Germinal center (tissue), 1 donor: ENCODE data around the gene ZFYVE21.
"Not testable (repeated sequence)": the region's sequence is repeated elsewhere in the genome, so short reads cannot be mapped to it uniquely, and the experiment has no call there.

ENCODE experiments used
- DNase-seq: peaks from one replicate; pipeline ENCODE4 v3.0.0; 2012; ENCODE audit warnings: mixed read lengths, low spot score

ZFYVE21 gene

DNA sequence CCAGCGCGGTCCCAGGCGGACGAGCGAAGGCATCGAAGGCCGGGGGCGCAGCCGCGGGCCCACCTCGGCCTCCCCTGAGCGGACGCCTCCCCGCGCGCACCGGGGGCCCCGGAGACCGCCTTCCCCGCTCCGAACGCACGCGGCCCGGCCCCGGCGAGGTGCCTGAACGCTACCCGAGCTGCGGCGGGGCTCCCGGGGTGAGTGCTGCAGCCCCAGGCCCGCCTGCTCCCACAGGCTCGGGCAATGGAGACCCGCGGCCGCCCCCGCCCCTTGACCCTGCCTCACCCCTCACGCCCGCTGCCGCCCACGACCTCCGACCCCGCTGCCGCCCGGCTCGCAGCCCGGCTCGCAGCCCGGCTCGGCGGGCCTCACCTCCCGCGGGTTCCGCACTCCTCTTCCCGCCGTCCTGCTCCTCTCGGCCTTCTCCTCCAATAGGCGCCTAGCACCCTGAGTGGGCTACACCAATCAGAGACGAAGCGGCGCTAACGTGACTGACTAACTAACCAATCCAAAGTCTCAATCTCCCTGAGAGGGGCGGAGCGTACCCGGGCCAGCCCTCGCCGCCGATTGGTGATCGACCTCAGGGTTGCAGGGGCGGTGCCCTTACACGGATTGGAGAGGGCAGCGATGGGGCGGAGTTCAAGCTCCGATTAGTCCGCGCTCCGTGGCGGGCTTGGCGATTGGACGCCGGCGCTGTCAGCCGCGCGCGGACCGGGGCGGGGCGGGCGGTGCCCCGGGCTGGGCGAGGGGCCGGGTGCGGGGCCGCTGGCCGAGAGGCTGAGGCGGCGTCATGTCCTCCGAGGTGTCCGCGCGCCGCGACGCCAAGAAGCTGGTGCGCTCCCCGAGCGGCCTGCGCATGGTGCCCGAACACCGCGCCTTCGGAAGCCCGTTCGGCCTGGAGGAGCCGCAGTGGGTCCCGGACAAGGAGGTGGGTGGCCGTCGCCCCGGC is at the start of gene ZFYVE21, which contains the start of gene XRCC3:
Gene ZFYVE21, plus strand, starts transcription at position 759 of the 949 bp plus-strand sequence. Its CDS starts 32 bp downstream, at position 791.
Gene XRCC3, minus strand, starts transcription at position 400 of the 949 bp plus-strand sequence. CDS start 4,364 bp downstream, outside the sequence.
- DNase-seq = peak; percentile 100

DNA sequence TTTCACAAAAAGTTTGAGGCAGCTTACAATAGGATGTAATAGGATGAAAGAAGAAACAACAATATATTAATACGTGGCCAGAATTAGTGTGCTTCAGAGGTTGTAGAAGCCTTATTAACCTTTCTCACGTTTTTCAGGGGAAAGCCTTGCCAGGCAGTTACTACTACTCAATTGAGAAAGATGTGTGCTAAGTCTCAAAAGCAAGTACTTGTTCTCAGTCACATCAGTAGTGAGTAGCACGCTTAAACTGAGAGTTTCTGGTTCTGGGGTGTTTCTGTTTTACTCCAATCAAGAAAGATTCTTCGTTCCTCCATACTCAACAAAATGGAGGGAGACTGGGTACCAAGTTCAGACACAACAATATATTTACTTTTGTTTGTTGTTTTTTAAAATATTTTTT is 47.9 kb upstream of the ZFYVE21 start:
- no peak for DNase-seq

DNA sequence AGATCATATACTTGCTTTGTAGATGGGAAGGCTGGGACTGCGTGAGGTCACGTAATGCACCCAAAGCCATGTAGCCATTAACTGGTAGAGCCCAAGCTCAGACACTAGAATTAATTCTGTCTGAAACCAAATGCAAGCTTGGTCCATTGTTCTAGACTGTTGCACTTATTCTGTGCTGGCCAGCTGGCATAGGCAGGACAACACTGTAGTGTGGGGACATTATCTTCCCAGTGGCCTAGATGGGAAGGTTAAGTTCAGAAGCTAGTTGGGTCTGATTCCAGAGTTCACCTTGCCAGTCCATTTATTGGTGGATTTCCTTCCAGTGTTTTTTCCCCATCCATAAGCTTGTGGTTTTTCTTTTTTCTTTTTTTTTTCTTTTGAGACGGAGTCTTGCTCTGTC is 47.5 kb upstream of the ZFYVE21 start:
- no peak for DNase-seq

DNA sequence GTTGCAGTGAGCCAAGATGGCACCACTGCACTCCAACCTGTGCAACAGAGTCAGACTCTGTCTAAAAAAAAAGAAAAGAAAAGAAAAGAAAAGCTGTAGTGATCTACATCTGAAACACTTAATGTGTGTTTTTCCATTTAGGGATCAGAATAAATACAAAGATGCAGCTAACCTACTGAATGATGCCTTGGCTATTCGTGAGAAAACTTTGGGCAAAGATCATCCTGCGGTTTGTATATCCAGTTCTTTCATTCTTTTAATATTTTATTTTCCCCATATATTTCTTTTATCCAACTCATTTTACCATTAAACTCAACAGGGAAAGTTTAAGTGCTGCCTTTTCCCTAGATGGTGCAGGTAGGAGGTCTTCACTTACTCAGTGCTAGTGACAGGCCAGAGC is 46.2 kb upstream of the ZFYVE21 start:
- no peak for DNase-seq

DNA sequence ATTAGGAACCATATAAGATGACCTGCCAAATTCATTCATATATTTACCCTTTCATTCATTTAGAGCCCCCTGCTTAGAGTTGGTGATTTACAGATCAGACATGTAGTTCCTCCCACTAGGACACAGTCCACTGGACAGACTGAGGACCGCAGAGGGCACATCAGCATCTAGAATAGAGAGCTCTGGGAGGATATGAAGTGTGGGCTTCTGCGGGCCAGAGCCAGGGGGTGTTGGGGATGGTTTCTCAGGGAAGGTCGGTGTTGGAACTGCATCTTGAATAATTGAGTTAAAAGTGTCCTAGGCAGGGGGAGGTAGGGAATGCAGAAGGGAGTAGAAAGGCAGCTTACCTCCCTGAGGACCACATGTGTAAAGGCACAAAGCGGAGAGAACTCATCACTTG is 43.7 kb upstream of the ZFYVE21 start:
- DNase-seq = no peak

DNA sequence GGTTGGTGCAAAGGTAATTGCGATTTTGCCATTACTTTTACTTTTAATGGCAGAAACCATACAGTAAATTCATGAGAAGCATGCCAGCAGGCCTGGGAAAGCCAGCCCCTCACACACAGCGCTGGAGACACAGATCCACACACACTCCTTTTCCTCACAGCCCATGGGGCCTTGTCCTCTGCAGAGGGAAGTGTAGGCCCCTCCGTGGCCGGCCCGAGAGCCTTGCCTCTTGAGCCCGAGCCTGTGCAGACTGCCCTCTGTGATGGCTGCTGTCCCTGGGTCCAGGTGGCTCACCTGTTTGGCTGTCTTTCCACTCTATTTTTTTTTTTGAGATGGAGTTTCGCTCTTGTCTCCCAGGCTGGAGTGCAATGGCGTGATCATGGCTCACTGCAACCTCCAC is 39.7 kb upstream of the ZFYVE21 start:
- DNase-seq = no peak

DNA sequence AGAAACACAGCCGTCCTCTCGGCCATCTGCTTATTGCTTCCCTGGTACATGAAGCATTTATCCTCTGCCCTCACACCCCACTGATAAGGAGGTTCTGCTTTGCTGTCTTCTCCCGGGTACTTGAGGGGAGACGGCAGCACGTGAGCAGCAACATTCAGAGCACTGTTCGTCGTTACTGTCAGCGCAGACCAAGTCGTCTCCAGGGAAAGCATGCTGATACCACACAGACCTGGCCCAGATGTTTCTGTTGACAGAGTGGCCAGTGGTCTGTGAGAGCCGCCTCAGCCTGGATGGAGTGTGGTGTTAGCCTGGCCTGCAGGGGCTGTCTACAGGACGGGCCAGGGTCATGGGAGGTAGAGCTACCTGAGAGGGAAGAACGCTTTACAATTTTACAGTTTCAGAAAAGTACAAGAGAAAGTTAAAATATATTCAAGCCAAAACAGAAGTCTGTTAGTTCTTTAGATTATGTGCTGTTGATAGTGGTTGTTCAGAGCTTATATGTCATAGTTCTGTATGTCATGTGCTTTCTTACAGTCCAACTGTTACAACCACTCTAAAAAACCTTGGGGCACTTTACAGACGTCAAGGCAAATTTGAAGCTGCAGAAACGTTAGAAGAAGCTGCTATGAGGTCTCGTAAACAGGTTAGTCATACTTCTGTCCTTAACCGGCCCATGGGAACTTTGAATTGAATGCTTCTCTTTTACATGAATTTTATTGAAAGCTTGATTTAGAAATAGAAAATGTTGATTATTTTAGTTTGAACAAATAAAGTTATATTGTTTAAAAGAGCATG is 38.5 kb upstream of the ZFYVE21 start:
- no peak for DNase-seq

DNA sequence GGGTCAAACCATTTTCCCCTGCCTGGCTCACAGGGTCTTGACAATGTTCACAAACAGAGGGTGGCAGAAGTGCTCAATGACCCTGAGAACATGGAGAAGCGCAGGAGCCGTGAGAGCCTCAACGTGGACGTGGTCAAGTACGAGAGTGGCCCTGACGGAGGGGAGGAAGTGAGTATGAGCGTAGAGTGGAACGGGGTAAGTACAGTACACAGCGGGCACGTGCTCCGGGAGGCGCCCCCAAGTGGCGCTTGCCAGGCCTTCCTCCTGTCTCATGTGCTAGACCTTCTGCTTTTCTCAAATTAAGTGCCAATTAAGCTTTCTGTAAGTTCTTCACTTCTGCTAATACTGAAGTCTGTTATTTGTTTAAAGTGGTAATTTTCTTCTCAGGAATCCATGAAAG is 36.3 kb upstream of the ZFYVE21 start:
- peak; percentile 82 for DNase-seq

DNA sequence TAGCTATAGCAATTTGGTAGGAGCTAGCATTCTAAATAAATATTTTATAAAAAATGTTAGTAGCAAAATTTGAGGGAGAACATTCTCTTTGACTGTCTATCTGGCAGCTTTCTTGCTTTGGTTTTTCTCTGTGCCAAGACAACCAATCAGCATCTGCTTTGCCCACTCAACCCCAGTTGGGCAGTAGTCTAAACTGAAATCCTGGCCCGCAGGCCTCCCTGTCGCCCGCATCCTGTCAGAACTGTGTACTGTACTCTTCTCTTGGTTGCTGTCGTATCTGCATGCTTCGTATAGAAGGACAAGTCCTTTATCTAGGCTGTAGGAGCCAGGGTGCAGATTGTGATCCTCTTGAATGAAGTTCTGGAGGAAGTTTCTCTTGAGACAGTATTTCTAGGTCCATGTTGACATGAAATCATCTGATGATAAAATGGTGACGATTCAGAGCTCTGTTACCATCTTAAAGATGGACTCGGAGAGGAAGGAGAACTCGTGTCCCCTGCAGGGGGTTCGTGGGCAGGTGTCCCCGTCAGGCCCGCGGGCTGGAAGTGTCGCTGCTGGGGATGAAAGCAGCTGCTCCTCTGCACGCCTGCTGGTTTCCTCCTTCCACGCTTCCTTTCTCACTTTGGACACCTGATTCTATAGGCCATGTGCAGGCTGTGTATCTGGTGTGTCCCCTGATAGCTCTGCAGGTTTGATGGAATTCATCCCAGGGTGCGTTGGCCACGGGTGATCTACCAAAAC is 34.9 kb upstream of the ZFYVE21 start:
- DNase-seq = no peak

DNA sequence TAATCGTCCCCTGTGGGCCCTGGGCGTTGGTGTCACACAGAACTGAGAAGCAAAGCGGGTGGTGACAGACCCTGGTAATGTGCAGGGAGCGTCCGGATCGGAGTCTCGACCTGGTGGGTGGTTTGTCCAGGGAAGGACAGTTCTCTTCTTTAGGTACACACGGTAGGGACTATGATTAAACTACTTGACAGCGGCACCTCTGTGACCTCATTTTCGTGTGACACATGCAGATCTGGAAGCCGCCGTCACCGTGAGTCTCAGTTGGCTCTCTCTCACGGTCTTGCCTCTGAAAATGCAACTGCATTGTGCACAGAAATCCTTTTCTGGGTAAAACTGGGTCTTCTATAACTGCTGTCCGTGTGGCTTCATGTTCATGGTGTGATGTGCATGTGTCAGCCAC is 32.5 kb upstream of the ZFYVE21 start:
- DNase-seq = no peak

DNA sequence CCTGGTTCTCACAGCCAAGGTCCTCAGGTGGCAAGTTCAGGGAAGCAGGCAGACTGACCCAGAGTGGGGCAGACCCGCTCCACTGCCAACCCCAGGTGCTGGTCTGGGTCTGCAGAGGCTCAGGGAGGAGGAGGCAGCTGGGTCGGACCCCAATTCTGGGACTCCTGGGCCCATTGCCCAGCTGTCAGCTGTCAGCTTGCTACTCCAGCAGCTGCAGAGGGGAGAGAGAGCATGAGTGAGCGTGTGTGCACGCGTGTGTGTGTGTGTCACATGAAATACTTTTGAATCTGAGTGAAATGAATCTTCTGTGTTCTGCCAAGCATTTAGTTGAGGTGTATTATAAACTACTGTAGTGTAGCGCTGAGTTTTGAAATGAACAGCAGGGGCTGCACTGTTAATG is 31.1 kb upstream of the ZFYVE21 start:
- DNase-seq = no peak

DNA sequence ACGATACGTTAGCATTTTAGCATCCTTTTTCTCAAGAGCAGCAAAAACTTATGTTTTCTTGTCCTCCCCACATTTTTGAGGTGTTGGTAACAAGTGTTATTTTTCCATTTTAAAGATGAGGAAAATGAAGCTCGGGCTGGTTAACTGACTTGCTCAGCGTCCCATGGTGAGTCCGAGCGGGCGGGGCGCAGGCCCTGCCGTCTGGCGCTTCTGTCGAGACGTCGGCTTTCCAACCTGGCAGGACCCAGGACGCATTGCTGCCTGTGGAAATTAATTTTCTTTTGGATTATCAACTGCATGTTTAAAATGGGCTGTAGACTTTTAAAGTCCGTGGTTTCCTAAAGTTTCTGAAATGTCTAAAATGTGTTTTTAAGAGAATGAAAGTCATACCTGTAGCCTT is 30.7 kb upstream of the ZFYVE21 start:
- DNase-seq = no peak

DNA sequence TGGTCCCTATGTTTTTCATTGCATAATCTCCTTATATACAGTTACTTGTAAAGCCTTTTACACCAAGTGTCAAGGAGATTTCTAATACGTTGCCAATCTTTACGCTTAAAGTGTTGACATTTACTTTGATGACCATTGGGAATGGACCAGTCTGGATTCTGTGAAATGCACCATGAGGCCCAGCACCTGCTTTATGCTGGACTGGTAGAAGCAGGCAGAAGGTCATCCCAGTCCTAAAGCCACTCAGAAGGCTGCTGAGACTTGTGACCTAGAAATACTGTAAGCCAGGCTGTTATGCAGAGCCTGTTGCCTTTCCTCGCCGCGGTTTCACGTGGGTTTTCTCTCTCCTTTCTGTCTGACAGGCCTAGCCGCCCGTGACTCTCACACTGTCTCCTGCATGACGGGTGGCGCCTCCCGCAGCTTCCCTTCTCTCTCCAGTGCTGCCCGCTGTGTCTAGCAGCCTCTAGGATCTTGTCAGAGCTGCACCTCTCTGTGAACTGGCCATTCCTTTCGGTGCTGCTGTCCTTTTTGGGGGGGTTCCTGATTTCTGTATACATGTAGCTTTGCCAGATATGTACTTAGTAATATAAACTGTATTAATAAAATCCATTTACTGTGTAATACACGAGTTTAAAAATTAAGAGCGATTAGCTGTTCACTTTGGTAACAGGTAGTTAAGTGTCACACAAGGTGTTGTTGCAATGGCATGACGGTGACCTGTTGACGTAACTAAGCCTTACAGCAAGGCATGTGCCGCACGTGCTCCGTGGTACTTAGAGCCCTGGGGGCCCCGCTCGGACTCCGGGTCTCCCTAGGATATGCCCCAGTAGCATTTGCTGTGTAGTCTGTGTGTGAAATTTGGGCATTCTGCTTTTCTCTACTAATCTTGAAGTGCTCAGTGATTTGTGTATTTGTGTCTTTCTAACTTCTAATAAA is 30.1 kb upstream of the ZFYVE21 start:
- DNase-seq = no peak

DNA sequence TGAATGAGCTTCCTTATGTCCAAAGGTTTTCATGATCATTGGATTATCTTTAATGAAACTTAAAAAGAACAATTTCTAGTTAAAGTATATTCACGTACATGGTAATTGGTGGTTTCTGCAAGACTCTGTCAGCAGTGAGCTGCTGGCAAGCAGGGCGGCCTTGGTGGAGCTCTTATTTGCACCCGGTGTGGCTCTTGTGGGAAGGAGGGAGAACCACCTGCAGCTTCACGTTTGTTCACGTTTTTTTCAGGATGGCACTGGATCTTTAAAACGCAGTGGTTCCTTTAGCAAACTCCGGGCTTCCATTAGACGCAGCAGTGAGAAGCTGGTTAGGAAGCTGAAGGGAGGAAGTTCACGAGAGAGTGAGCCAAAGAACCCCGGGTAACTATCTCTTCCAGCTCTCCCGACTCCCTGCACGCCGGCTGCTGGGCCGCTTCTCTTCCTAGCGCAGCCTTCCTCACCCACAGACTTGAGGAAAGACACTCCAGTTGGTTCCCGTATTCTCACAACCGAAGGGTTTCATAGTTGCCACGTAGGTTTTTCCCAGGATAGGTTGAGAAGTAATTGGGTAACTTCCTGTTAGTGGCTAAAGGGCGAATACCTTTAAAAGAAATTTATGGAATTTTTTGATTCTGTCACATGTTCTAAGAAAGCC is 28.7 kb upstream of the ZFYVE21 start:
- no peak for DNase-seq

DNA sequence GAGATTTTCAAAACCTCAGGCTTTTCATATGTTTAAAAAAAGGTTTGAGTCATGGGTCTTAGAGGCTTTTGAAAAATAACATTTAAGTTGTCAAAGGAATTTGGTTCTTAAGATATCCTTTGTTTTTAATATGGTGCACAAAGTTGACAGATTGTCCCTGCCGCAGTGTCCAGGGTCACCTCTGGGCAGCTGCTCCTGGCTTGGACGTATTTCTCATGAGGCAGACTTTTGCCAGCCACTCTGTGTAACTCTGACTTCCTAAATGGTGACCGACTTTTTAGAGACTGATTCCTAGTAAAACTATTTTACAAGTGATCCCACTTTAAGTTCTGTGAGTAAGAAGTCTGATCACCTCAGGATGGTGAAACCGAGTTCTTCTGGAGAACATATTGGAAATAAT is 27.9 kb upstream of the ZFYVE21 start:
- DNase-seq = no peak

DNA sequence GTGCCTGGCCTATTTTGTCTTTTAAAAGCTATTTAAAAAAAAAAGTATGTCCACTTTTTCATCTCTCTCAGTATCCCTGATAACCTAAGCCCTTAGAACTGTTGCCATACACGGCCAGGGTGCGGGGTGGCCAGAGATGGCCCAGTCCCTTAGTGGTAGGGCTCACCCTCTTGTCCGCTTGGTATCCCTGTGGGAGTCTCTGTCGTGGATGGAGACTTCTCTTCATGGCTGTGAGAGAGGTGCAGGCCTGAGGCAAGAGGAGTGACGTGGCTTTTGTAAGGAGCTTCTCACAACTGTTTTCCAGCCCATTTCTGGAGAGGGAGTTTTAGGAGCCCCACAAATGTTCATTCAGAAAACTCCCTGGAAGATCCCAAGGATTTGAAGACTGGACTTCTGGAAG is 27.2 kb upstream of the ZFYVE21 start:
- DNase-seq = no peak

DNA sequence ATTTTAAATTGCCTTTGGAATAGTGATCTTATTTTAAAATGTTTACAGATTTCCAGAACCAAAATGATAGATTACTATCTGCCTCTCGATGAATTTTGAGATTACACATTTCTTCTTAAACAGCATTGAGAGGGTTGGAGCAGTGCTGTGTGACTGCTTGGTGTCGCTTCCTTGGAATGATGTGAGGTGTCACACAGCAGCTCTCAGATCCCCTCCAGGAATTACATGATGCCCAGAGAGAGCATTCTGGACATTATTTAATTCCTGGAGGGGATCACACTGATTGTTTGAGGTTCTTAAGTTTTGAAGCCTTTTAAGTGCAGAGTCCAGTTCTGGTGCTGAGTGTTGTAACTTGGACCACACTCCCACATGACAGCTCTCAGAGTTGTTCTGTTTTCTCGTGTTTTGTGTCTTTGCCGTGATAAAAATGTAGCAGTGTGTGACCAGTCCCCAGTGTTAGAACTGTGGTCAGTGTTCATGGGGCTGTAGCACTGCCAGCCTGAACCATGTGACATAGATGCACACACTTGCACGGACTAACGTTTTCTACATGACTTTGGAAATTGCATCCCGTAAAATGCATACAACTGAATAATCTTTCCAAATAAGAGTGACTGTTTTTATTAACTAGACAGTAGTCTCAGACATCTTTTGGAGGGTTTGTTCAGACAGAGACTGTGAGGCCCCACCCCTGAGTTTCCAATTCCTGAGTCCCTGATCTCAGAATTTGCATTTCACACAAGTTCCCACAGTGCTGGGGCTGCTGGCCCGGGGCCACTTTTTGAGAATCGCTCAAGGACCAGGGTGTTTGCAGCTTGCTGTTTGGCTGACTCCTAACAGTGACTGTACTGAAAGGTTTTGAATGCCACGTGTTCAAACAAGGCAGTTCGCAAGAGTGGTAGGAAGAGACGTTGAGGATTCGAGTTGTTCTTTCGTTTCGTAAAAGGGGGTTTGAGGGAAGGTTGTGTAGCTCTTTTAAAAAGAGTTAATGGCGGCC is 26.4 kb upstream of the ZFYVE21 start:
- peak; percentile 74 for DNase-seq

DNA sequence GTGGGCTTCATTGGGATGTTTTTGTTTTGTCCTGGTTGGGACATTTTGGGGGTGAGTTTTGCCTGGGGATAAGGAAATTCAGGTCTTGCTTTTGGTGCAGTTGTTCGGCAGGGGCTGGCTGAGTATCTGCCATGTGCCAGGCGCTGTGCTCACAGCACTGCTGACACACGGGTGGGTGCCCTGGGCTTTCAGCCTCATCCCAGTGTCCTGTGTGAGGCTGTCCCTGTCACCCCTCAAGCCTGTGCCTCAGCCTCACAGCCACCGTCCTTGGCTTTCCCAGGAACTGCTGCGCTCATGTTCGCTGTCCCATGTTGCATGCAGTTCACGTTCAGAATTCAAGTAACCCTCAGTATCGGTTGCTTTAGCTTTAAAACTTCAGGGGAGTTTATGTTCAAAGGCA is 25.3 kb upstream of the ZFYVE21 start:
- no peak for DNase-seq

DNA sequence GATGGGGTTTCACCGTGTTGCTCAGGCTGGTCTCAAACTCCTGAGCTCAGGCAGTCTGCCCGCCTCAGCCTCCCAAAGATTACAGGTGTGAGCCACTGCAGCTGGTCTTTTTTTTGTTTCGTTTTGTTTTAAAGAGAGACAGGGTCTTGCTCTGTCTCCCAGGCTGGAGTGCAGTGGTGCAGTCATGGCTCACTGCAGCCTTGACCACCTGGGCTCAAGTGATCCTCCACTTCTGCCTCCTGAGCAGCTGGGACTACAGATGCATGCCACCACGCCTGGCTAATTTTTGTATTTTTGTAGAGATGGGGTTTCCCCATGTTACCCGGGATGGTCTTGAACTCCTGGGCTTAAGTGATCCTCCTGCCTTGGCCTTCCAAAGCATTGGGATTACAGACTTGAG is 24.0 kb upstream of the ZFYVE21 start:
- not testable (repeated sequence) for DNase-seq
